KMS-11 (cell line): ENCODE data around the gene LUC7L.

Experiments used
- H2AFZ ChIP-seq: fragments of 200-600 bp; sonication (generic); 2 replicates; pipeline ENCODE4 v1.6.1; 2016; ENCODE audit warnings: antibody characterized with exemption, mixed run types, low read depth
- H3K27ac ChIP-seq: fragments of 200-600 bp; sonication (generic); 2 replicates; pipeline ENCODE4 v1.6.1; 2016; ENCODE audit warnings: mild to moderate bottlenecking, mixed run types
- H3K27me3 ChIP-seq: fragments of 200-600 bp; sonication (generic); 2 replicates; pipeline ENCODE4 v1.6.1; 2017; ENCODE audit warnings: mild to moderate bottlenecking, low read depth, mixed run types, moderate library complexity; ENCODE audit not compliant: insufficient read depth
- H3K36me3 ChIP-seq: fragments of 200-600 bp; sonication (generic); 2 replicates; pipeline ENCODE4 v1.6.1; 2017; ENCODE audit warnings: mild to moderate bottlenecking, mixed run types; ENCODE audit not compliant: insufficient read depth
- H3K4me1 ChIP-seq: fragments of 200-600 bp; sonication (generic); 2 replicates; pipeline ENCODE4 v1.6.1; 2016; ENCODE audit warnings: mild to moderate bottlenecking, low read depth, mixed run types; ENCODE audit not compliant: poor library complexity, severe bottlenecking
- H3K4me2 ChIP-seq: fragments of 200-600 bp; sonication (generic); 2 replicates; pipeline ENCODE4 v1.7.0; 2016; ENCODE audit warnings: mild to moderate bottlenecking, mixed run types
- H3K4me3 ChIP-seq: fragments of 200-600 bp; sonication (generic); IDR thresholded peaks from 2 replicates; pipeline ENCODE4 v1.6.1; 2017; ENCODE audit warnings: low read depth, low read length, mixed read lengths; ENCODE audit not compliant: insufficient read depth
- H3K79me2 ChIP-seq: fragments of 200-600 bp; sonication (generic); 2 replicates; pipeline ENCODE4 v1.6.1; 2016; ENCODE audit warnings: low read depth, mixed run types; ENCODE audit not compliant: insufficient read depth
- H3K9ac ChIP-seq: fragments of 200-600 bp; sonication (generic); 2 replicates; pipeline ENCODE4 v1.6.1; 2016; ENCODE audit warnings: mild to moderate bottlenecking, mixed run types
- H4K20me1 ChIP-seq: fragments of 200-600 bp; sonication (generic); 2 replicates; pipeline ENCODE4 v1.6.1; 2016; ENCODE audit warnings: mild to moderate bottlenecking, mixed run types; ENCODE audit not compliant: insufficient read depth
- TF ChIP-seq, protein P1 (sequence below): fragments of 200-600 bp; sonication (generic); conservative IDR thresholded peaks from 2 replicates; pipeline ENCODE4 v1.6.1; 2017; ENCODE audit warnings: low read depth, mild to moderate bottlenecking, antibody characterized with exemption, low read length, moderate library complexity, mixed read lengths

Gene LUC7L

DNA sequence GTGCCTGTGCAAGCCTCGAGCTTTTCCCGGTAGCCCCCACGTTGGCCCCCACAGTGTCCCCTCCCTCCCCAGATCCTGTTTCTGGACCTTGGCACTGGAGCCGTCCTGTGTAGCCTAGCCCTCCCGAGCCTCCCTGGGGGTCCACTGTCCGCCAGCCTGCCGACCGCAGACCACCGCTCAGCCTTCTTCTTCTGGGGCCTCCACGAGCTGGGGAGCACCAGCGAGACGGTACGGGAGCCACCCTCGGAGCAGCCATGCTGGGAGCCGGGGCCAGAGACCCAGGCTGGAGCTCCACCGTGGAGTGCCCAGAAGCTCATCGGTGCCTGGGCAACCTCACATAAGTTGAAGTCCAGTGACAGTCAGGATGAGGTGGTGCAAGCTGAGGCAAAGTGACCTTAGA, 34.7 kb upstream of the LUC7L start:
- Histone ChIP-seq H3K36me3 (no peaks in the 10 kb centered on the region), H3K4me1 (no peaks in the 10 kb centered on the region), H3K27ac (no peak overlapping the region), H3K27me3 (peaks cover 2% of the 10 kb centered on the region; the same call in 1 of the 2 replicates), H2AFZ (no peak overlapping the region), H3K79me2 (no peaks in the 10 kb centered on the region), H3K4me3 (no peak overlapping the region), H3K9ac (no peak overlapping the region), H4K20me1 (no peaks in the 10 kb centered on the region), H3K4me2 (no peak overlapping the region)
- TF ChIP-seq, protein P1, sequence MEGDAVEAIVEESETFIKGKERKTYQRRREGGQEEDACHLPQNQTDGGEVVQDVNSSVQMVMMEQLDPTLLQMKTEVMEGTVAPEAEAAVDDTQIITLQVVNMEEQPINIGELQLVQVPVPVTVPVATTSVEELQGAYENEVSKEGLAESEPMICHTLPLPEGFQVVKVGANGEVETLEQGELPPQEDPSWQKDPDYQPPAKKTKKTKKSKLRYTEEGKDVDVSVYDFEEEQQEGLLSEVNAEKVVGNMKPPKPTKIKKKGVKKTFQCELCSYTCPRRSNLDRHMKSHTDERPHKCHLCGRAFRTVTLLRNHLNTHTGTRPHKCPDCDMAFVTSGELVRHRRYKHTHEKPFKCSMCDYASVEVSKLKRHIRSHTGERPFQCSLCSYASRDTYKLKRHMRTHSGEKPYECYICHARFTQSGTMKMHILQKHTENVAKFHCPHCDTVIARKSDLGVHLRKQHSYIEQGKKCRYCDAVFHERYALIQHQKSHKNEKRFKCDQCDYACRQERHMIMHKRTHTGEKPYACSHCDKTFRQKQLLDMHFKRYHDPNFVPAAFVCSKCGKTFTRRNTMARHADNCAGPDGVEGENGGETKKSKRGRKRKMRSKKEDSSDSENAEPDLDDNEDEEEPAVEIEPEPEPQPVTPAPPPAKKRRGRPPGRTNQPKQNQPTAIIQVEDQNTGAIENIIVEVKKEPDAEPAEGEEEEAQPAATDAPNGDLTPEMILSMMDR: no peak

DNA sequence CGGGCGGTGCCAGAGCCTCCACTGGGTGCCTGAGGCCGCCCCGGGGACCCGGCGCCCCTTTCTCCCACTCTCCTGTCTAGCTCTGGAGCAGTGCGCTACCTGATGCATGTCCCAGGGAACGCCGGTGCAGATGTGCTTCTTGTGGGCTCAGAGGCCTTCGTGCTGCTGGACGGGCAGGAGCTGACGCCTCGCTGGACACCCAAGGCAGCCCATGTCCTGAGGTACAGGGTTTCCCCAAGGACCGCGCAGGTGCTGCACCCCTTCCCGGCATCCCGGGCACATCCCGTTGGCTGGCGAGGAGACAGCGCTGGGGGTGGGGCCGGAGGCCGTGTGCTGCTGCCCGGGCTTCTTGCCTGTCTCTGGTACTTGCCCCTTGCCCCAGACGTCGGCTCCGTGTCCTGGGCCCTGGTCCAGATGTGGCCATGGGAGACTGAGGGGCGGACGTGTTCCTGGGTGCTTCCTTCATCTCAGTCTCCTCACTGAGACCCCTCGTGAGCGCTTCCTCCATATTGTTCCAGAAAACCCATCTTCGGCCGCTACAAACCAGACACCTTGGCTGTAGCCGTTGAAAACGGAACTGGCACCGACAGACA, 34.0 kb upstream of the LUC7L start:
- no peak overlapping the region for H3K4me3 ChIP-seq
- H3K4me2 ChIP-seq: no peak overlapping the region
- H3K79me2 ChIP-seq: no peaks in the 10 kb centered on the region
- no peak overlapping the region for H3K9ac ChIP-seq
- H3K27ac ChIP-seq: no peak overlapping the region
- TF ChIP-seq, protein P1: no peak
- H3K4me1 ChIP-seq: no peaks in the 10 kb centered on the region
- H2AFZ ChIP-seq: no peak overlapping the region
- H3K36me3 ChIP-seq: no peaks in the 10 kb centered on the region
- H3K27me3 ChIP-seq: no peaks in the 10 kb centered on the region; the same call in 1 of the 2 replicates
- no peaks in the 10 kb centered on the region for H4K20me1 ChIP-seq

DNA sequence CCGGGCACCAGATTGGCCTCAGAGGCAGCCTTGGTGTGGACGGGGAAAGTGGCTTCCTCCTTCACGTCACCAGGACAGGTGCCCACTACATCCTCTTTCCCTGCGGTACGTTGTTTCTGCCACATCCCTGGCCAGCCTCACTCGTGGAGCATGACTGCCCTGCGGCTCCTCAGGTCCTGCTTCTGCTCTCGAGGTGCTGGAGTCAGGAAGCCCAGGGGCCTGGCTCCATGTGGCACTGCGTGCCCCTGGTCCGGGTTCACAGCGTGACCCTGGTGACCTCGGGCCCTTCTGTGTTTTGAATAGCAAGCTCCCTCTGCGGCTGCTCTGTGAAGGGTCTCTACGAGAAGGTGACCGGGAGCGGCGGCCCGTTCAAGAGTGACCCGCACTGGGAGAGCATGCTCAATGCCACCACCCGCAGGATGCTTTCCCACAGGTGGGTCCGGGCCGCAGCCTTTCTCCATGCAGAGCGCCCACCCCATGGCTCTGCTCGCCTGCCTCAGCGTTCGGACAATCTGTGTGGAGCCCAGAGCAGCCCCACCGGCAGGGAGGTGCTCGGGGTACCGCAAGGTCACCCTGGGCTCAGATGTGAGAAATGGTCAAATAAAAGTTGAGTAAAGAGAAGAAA, 33.0 kb upstream of the LUC7L start:
- no peak overlapping the region for H3K9ac ChIP-seq
- no peak overlapping the region for H3K4me2 ChIP-seq
- TF ChIP-seq, protein P1: no peak
- H3K79me2 ChIP-seq: no peaks in the 10 kb centered on the region
- no peaks in the 10 kb centered on the region for H3K36me3 ChIP-seq
- H4K20me1 ChIP-seq: no peaks in the 10 kb centered on the region
- H2AFZ ChIP-seq: no peak overlapping the region
- no peak overlapping the region for H3K4me3 ChIP-seq
- H3K27me3 ChIP-seq: no peaks in the 10 kb centered on the region
- H3K27ac ChIP-seq: no peak overlapping the region
- H3K4me1 ChIP-seq: no peaks in the 10 kb centered on the region

DNA sequence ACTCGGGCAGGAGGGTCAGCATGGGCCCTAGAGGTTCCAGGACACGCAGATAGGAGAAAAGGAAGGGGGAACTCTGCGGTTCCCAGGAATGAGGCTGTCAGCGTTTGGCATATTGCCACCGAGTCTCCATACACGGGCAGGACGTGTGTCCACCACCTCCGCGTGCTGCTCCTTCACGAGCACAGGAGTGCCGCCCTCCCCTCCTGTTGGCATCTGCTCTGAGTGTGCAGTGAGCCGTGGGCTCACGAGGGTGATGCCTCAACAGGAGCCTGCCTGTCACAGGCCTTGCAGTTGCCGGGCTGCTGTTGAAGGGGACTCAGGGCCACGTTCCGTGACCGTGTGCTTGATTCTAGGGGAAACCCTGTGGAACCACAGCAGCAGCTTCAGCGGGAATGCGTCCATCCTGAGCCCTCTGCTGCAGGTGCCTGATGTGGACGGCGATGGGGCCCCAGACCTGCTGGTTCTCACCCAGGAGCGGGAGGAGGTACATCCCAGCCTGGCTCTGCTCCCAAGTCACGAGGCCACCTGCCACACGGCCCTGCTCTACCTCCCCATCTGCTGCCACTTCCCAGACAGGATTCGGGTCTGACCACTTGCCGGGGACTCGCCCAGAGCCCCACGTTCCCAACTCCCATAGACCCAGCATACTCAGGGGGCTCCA, 31.9 kb upstream of the LUC7L start:
- no peak overlapping the region for H3K4me3 ChIP-seq
- H3K4me2 ChIP-seq: no peak overlapping the region
- TF ChIP-seq, protein P1: no peak
- H3K36me3 ChIP-seq: no peaks in the 10 kb centered on the region
- H3K79me2 ChIP-seq: no peaks in the 10 kb centered on the region
- H2AFZ ChIP-seq: no peak overlapping the region
- H3K27ac ChIP-seq: no peak overlapping the region
- H4K20me1 ChIP-seq: no peaks in the 10 kb centered on the region
- H3K9ac ChIP-seq: no peak overlapping the region
- no peaks in the 10 kb centered on the region for H3K4me1 ChIP-seq
- H3K27me3 ChIP-seq: no peaks in the 10 kb centered on the region
